GM12892 (cell line): ENCODE measurements around the gene LRMDA.

Source experiments
- DNase-seq: peaks from one replicate; pipeline ENCODE4 v3.0.0; 2011; ENCODE audit not compliant: insufficient read length
- FAIRE-seq: peaks from 2 replicates; lab custom pipeline; 2011; peaks lifted over from hg19 to GRCh38; lab: Jason Lieb, UNC
- POLR2A ChIP-seq: IDR thresholded peaks from 2 replicates; pipeline ENCODE4 v1.6.1; 2011; ENCODE audit warnings: low read depth, low read length, control low read depth
- POLR2AphosphoS5 ChIP-seq: IDR thresholded peaks from 2 replicates; pipeline ENCODE4 v1.6.1; 2011; ENCODE audit warnings: low read depth, low read length, control low read depth
- TAF1 ChIP-seq: IDR thresholded peaks from 2 replicates; pipeline ENCODE4 v1.6.1; 2011; ENCODE audit warnings: low read depth, mild to moderate bottlenecking, control low read depth, low read length, borderline replicate concordance

LRMDA gene

DNA sequence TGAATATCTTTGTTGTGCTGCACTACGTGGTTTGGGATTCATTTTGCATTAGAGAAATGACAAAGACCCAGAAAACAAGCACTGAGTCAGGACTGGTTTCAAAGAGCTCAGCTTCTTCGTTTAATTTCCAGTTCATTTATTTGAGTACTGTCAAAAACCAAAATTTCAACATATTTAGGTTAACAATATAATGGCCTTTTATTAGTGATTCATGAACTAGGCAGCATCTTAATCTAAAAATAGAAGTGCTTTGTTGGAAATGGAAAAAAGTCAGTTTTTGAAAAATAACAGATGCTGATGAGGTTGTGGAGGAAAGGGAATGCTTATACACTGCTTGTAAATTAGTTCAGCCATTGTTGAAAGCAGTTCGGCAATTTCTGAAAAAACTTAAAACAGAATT, 856.4 kb downstream of the LRMDA start:
- no peak for FAIRE-seq
- TF ChIP-seq POLR2AphosphoS5 (no peak), TAF1 (no peak), POLR2A (no peak)

DNA sequence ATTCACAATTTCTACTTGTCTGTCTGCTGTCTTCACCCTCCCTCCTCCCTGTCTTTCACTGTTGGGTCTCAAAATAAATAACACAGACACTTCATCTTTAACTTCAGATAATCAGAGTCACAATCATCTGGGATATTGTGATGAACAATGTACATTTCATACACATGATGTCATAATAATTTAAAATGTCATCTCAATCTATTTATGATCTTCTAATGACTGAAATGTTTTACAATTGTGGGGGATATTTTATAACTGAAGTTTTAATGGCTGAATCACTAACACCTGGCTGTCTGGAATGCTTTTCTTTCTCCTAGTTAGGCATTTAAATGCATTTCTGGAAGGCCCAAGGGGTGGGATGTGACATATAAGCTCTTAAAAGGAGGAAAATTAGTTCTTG, 859.8 kb downstream of the LRMDA start:
- TF ChIP-seq POLR2A (no peak), POLR2AphosphoS5 (no peak), TAF1 (no peak)
- DNase-seq (no peak), FAIRE-seq (no peak)

More for the DNA sequence above, 856.4 kb downstream of the LRMDA start:
- no peak for DNase-seq

DNA sequence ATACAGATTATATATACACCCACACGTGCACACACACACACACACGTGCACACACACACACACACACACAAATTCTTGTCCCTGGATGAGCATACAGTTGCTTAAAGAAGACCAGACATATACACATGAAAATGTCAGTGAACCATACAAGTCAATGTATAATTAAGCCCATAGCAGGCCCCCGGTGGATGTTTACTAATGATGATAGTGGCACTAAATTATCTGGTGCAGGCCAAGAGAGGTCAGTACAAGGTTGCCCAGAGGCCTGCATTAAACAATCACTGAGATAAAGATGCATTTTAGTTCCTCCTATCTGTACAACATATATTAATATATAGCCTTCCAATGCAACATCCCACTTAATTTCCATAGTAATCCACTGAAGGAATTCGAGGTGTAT, 860.5 kb downstream of the LRMDA start:
- no peak for TF ChIP-seq POLR2A
- TF ChIP-seq TAF1: no peak
- no peak for TF ChIP-seq POLR2AphosphoS5
- FAIRE-seq: no peak
- no peak for DNase-seq

GRCh38 chr10:76296957-76297356, 865.5 kb downstream of the LRMDA start:
- DNase-seq (no peak), FAIRE-seq (no peak)
- TF ChIP-seq POLR2A (no peak), TAF1 (no peak), POLR2AphosphoS5 (no peak)

DNA sequence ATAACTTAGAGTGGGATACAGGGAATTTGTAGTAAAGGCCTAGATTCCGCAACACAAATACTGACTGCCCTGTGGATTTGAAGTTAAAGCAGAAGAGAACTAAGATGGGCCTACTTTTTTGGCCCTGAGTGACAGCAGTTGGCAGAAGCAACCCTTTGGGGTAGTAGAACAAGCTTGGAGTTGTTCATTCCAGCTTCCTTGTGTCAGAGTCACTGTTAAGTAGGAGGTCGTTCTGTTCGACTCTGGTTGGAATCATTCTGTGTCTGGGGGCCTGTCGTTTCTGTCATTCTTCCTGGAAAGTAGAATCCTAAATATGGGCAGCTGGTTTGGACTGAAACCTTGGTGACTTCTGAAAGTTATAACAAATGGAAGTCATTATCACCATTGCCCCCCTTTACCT, 865.9 kb downstream of the LRMDA start:
- FAIRE-seq (no peak), DNase-seq (no peak)
- TF ChIP-seq TAF1 (no peak), POLR2A (no peak), POLR2AphosphoS5 (no peak)

DNA sequence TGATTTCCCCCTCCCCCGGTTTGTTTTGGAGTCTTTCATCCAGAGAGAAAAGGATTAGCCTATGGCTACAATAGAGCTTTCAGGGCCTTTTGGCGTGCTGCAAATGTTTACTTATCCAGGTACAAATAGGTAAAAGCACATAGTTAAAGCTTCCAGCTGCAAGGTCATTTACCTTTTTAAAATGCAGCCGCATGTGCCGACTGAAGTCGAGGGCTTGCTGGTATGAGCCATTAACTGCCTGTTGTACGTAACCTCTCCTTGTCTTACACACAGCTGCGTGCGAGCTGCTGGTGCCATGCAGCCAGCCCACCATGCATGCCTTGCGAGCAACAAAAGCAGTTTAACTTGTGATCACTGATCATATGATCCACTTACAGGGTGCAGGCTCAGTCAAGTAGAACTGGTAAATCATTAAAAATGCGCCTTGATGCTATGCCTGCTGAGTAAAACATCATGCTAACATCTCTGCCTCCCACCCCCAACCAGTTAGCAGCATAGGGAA, 866.4 kb downstream of the LRMDA start:
- FAIRE-seq: no peak
- no peak for DNase-seq
- no peak for TF ChIP-seq TAF1
- TF ChIP-seq POLR2A: no peak
- TF ChIP-seq POLR2AphosphoS5: no peak

DNA sequence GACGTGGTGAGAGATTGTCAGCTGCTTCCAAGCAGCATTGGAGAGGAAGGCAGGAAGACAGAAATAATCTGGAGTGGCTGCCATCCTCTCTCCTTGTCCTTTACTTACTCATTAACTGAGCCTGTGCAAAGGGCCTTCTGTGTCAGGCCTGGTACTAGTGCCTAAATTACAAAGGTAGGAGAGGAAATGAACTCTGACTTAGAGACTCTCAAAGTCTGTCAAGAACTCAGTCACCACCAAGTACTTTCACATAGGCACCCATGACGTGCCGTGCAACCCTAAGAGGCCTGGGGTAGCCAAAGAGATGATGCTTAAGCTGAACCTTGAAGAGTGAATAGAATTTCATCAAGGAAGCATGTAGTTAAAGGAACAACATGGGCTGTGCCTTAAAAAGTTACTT, 866.9 kb downstream of the LRMDA start:
- no peak for FAIRE-seq
- no peak for TF ChIP-seq POLR2AphosphoS5
- no peak for TF ChIP-seq TAF1
- TF ChIP-seq POLR2A: no peak
- no peak for DNase-seq

GRCh38 chr10:76299501-76299900, 868.1 kb downstream of the LRMDA start:
- DNase-seq: no peak
- no peak for FAIRE-seq
- TF ChIP-seq POLR2AphosphoS5: no peak
- no peak for TF ChIP-seq TAF1
- no peak for TF ChIP-seq POLR2A

DNA sequence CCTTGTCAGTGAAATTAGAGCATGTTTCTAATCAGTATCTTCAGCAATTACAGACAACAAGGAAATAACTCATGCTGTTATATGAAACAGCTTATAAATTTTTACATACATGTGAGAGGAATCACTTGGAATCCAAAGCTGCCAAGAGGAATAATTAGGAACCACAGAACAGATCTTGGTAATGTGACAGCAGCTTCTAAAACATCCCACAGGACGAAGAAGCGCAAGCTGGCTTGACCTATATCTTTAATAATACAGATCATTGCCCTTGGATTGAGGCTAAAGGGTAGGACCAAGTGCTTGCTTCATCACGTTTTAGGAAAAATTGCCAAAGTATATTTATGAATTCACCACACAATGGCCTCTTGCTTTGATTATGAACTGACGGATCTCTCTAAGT, 869.8 kb downstream of the LRMDA start:
- DNase-seq: no peak
- FAIRE-seq: no peak
- TF ChIP-seq TAF1 (no peak), POLR2AphosphoS5 (no peak), POLR2A (no peak)

DNA sequence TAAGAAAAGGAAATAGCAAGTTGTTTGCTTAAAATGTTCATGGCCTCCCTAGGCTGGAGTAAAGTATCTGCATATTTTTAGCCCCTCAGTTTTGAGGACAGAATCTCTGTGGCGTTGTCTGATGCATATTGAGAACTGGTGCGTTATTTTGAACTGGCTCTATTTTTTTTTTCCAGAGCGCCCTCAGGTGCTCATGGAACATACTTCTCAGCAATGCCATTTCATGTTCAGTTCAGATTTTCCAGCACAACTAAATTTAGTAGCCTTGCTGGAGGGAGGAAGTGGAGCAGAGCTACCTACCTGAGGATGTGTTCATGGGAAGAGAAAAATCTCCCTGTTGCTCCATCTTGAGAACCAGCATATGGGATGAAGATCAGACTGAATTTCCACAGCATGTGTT, 870.5 kb downstream of the LRMDA start:
- TF ChIP-seq POLR2A (no peak), POLR2AphosphoS5 (no peak), TAF1 (no peak)
- no peak for FAIRE-seq
- DNase-seq: no peak

- DNase-seq: no peak
- no peak for TF ChIP-seq TAF1
- no peak for TF ChIP-seq POLR2AphosphoS5
- no peak for TF ChIP-seq POLR2A
Measured at GRCh38 chr10:76302481-76302880, 871.1 kb downstream of the LRMDA start.

GRCh38 chr10:76302961-76303630, 871.7 kb downstream of the LRMDA start:
- no peak for DNase-seq
- no peak for FAIRE-seq
- no peak for TF ChIP-seq TAF1
- TF ChIP-seq POLR2A: no peak
- TF ChIP-seq POLR2AphosphoS5: no peak

More at GRCh38 chr10:76302481-76302880, 871.1 kb downstream of the LRMDA start:
- no peak for FAIRE-seq
